Right lobe of liver (tissue), 6 donors: ENCODE results near the gene OBSL1. TPM values are rescaled to one million over a fixed set of nuclear protein-coding genes. Genes with fewer than 3 reads are reported as not detected.
A peak's percentile ranks its signal among the peaks of the same experiment; 100 is the strongest.

Experiments used
- ATAC-seq, 4 donors: fragments of 200-7000 bp; cut with Tn5 transposase; one replicate each; pipeline ENCODE4 v1.9.1; 2020; ENCODE audit warnings: mild to moderate bottlenecking in 4 of 4, moderate library complexity in 4 of 4
- DNase-seq, 3 donors: peaks; one replicate each; pipeline ENCODE4 v3.0.0-alpha.2; 2020
- H3K27ac ChIP-seq, 3 donors: fragments of 200-600 bp; one replicate each; pipeline ENCODE4 v1.8.0; 2022
- H3K27me3 ChIP-seq, 2 donors: fragments of 200-600 bp; one replicate each; pipeline ENCODE4 v1.8.0; 2022
- H3K36me3 ChIP-seq, 4 donors: fragments of 200-600 bp; sonication (generic) in 1 of 4; one replicate each; pipeline versions ENCODE4 v1.5.1 to v1.8.0; 2017 to 2022; ENCODE audit warnings: control low read depth in 1 of 4
- H3K4me1 ChIP-seq, 4 donors: fragments of 200-600 bp; sonication (generic) in 1 of 4; one replicate each; pipeline versions ENCODE4 v1.5.1 to v1.8.0; 2017 to 2022; ENCODE audit warnings: control low read depth in 1 of 4
- H3K4me3 ChIP-seq, 3 donors: fragments of 200-600 bp; one replicate each; pipeline ENCODE4 v1.8.0; 2022
- H3K9me3 ChIP-seq, 4 donors: fragments of 200-600 bp; sonication (generic) in 1 of 4; one replicate each; pipeline versions ENCODE4 v1.5.1 to v1.8.0; 2017 to 2022; ENCODE audit warnings: control low read depth in 1 of 4
- POLR2A ChIP-seq: fragments of 450-650 bp; IDR thresholded peaks from one replicate; pipeline ENCODE4 v1.6.1; 2017; ENCODE audit warnings: antibody characterized with exemption, mild to moderate bottlenecking
- WGBS: methylation state at CpG from one replicate; pipeline ENCODE4 v1.1.6; 2018; ENCODE audit warnings: low coverage, low lambda C conversion rate; ENCODE audit not compliant: insufficient coverage; ENCODE audit errors: missing lambda C conversion rate; 5-methylcytosine and 5-hydroxymethylcytosine counted together
- intact Hi-C, 2 donors: fragments of 100-400 bp; cut with DNase I; formaldehyde crosslinking; loops; one replicate each; pipeline versions ENCODE4 v1.11.2 to v1.14.1; 2022
- total RNA-seq, 6 experiments: library from RNA; depleted of rRNA in 2 of 6; stranded (reverse); fragments of >200 nt in 2 of 6; fragmentation: NEBNext Ultra II Directional in 3 of 6; extraction: Animal tissue kit (Norgen Biotek cat#: 25700) in 3 of 6; gene quantifications; one replicate each; pipeline versions ENCODE4 v1.1.0 to v1.2.4, GENCODE V29; 2016 to 2023
- TF ChIP-seq, protein P1 (sequence below), 4 donors: fragments of 200-600 bp in 3 of 4; fragments of 450-650 bp in 1 of 4; IDR thresholded peaks; one replicate each; pipeline versions ENCODE4 v1.5.1 to v1.8.0; 2016 to 2022; ENCODE audit warnings: antibody characterized with exemption in 4 of 4, mild to moderate bottlenecking in 2 of 4
- donor health status: DM: no; HTN: yes; CAD: no.
- donor health status: DM: no; HTN: no; CAD: no.
- donor health status: DM: no; HTN: no; CAD: no.
- donor health status: DM: no; HTN: yes; CAD: no.
- donor health status: DM: no; HTN: yes; CAD: no.

The OBSL1 gene
- total RNA-seq, 6 experiments from 2014 or later, result 27.0 to 42.5 (median 39.4) TPM

- DNase-seq, result no peak
- Histone ChIP-seq H3K9me3 (no peaks in the 10 kb centered on the region), H3K27ac (no peak overlapping the region), H3K4me3 (peak overlapping the region; percentile 52 to 65 (median 65)), H3K4me1 (peaks cover 0 to 10% (median 0%) of the 10 kb centered on the region in 4 donors), H3K27me3 (no peaks in the 10 kb centered on the region), H3K36me3 (no peaks in the 10 kb centered on the region)
- peak in 3 of 4 donors; percentile 4 to 5 (median 4) for ATAC-seq
- intact Hi-C loops, result no loop called here
- WGBS, result 10% methylated on average over 3 of the region's 54 CpGs
- TF ChIP-seq, protein P1, sequence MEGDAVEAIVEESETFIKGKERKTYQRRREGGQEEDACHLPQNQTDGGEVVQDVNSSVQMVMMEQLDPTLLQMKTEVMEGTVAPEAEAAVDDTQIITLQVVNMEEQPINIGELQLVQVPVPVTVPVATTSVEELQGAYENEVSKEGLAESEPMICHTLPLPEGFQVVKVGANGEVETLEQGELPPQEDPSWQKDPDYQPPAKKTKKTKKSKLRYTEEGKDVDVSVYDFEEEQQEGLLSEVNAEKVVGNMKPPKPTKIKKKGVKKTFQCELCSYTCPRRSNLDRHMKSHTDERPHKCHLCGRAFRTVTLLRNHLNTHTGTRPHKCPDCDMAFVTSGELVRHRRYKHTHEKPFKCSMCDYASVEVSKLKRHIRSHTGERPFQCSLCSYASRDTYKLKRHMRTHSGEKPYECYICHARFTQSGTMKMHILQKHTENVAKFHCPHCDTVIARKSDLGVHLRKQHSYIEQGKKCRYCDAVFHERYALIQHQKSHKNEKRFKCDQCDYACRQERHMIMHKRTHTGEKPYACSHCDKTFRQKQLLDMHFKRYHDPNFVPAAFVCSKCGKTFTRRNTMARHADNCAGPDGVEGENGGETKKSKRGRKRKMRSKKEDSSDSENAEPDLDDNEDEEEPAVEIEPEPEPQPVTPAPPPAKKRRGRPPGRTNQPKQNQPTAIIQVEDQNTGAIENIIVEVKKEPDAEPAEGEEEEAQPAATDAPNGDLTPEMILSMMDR (IDR thresholded peaks at IDR 0.05), result no peak
- no peak for TF ChIP-seq POLR2A
Measured at GRCh38 chr2:219551441-219552381, 19.6 kb downstream of the OBSL1 start.

DNA sequence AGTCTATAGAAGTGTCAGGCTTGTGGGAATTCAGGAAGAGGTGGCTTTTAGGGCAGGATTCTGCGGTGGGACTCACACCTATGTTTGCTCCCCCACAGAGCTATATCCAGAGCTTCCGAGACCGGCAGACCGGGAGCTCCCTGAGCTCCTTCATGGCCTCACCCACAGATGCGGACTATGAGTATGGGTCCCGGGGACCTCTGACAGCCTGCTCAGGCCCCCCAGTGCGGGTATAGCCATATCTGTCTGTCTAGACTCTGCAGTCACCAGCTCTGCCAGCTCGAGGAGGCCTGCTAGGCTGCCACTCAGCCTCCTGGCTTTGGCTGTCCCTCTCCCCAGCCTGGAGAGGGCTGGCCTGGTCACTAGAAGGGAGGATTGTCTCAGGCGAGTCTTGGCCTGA, 21.7 kb downstream of the OBSL1 start:
- ATAC-seq, result no peak
- no peak overlapping the region for H3K4me3 ChIP-seq
- DNase-seq, result no peak
- no peaks in the 10 kb centered on the region for H3K27me3 ChIP-seq
- no peaks in the 10 kb centered on the region for H3K9me3 ChIP-seq
- no peak for TF ChIP-seq POLR2A
- H3K27ac ChIP-seq, result no peak overlapping the region
- intact Hi-C loops, result no loop called here
- WGBS, result no CpG with 5 or more reads among the region's 9 CpGs
- H3K36me3 ChIP-seq, result no peaks in the 10 kb centered on the region
- H3K4me1 ChIP-seq, result peaks cover 0 to 10% (median 0%) of the 10 kb centered on the region in 4 donors

DNA sequence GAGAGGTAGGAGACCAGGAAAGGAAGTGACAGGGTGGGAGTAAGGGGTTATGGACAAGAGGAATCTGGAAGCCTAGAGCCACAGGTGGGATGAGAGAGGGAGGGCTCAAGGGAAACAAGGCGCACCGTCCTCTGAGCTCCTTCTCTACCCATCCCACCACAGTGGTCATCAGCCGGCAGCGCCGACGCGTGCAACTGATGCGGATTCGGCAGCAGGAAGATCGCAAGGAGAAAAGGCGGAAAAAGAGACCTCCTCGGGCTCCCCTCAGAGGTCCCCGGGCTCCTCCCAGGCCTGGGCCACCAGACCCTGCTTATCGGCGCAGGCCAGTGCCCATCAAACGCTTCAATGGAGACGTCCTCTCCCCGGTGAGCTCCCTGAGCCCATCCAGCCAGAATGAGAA, 22.3 kb downstream of the OBSL1 start:
- H3K27ac ChIP-seq, result no peak overlapping the region
- no peak for DNase-seq
- 92% methylated on average over 17 of the region's 18 CpGs for WGBS

GRCh38 chr2:219547621-219548020, 23.7 kb downstream of the OBSL1 start:
- TF ChIP-seq, protein P1 (IDR thresholded peaks at IDR 0.05), result no peak
- no peak for TF ChIP-seq POLR2A
- H3K36me3 ChIP-seq, result no peaks in the 10 kb centered on the region
- H3K27ac ChIP-seq, result no peak overlapping the region
- H3K9me3 ChIP-seq, result no peaks in the 10 kb centered on the region
- DNase-seq (no peak), ATAC-seq (no peak)
- no peak overlapping the region for H3K4me3 ChIP-seq
- 100% methylated on average over 1 of the region's 26 CpGs for WGBS
- H3K4me1 ChIP-seq, result peaks cover 0 to 12% (median 1%) of the 10 kb centered on the region in 4 donors
- no peaks in the 10 kb centered on the region for H3K27me3 ChIP-seq
- intact Hi-C loops, result no loop called here

More for the DNA sequence above, 22.3 kb downstream of the OBSL1 start:
- Histone ChIP-seq H3K4me1 (peaks cover 0 to 14% (median 0%) of the 10 kb centered on the region in 4 donors), H3K36me3 (no peaks in the 10 kb centered on the region), H3K27me3 (no peaks in the 10 kb centered on the region), H3K9me3 (no peaks in the 10 kb centered on the region), H3K4me3 (no peak overlapping the region)
- ATAC-seq, result no peak
- intact Hi-C loops, result no loop called here
- no peak for TF ChIP-seq POLR2A
- TF ChIP-seq, protein P1 (IDR thresholded peaks at IDR 0.05), result no peak

- Histone ChIP-seq H3K36me3 (no peaks in the 10 kb centered on the region), H3K27ac (no peak overlapping the region), H3K4me1 (peaks cover 0 to 18% (median 5%) of the 10 kb centered on the region in 4 donors), H3K9me3 (no peaks in the 10 kb centered on the region), H3K4me3 (no peak overlapping the region), H3K27me3 (no peaks in the 10 kb centered on the region)
- ATAC-seq (no peak), DNase-seq (no peak)
- WGBS, result 54% methylated on average over 3 of the region's 4 CpGs
- intact Hi-C loops, result no loop called here
- TF ChIP-seq, protein P1 (IDR thresholded peaks at IDR 0.05), result no peak
- no peak for TF ChIP-seq POLR2A
Measured at GRCh38 chr2:219545943-219546352, 25.4 kb downstream of the OBSL1 start.
